Activated CD4-positive, alpha-beta T cell treated with anti-CD3 and anti-CD28 coated beads for 1 hour (primary cell): Measurements from ENCODE around the gene SMARCAL1.
"Not testable (repeated sequence)": the region's sequence is repeated elsewhere in the genome, so short reads cannot be mapped to it uniquely, and the experiment has no call there.

Experiments used
- DNase-seq: peaks from one replicate; pipeline ENCODE4 v3.0.0-alpha.2; 2020

SMARCAL1 gene

GRCh38 chr2:216412022-216412999 is at the start of gene SMARCAL1:
SMARCAL1 (plus strand) TSS chr2:216412484; CDS start chr2:216414705, 2,221 bp downstream.
- peak; percentile 98 for DNase-seq

GRCh38 chr2:216362730-216363129 is 49.6 kb upstream of the SMARCAL1 start:
- no peak for DNase-seq

GRCh38 chr2:216363221-216363620 is 49.1 kb upstream of the SMARCAL1 start:
- no peak for DNase-seq

- no peak for DNase-seq
These were observed 46.8 kb upstream of the SMARCAL1 start for GRCh38 chr2:216365518-216365917.

GRCh38 chr2:216366777-216367471 is 45.4 kb upstream of the SMARCAL1 start:
- DNase-seq: no peak

- DNase-seq: no peak
These were observed 42.5 kb upstream of the SMARCAL1 start for GRCh38 chr2:216369821-216370220.

GRCh38 chr2:216370961-216371712 is 41.1 kb upstream of the SMARCAL1 start:
- DNase-seq: no peak

GRCh38 chr2:216371721-216372702 is 40.3 kb upstream of the SMARCAL1 start, which contains the start of gene MARCHF4:
MARCHF4 (minus strand) TSS chr2:216372483; CDS start chr2:216370260, 2,223 bp downstream.
- DNase-seq: peak; percentile 50

- no peak for DNase-seq
These were observed 39.5 kb upstream of the SMARCAL1 start for GRCh38 chr2:216372761-216373291.

- DNase-seq: no peak
These were observed 38.4 kb upstream of the SMARCAL1 start for GRCh38 chr2:216373896-216374295.

GRCh38 chr2:216375286-216375685 is 37.0 kb upstream of the SMARCAL1 start:
- DNase-seq: no peak

- DNase-seq: no peak
These were observed 32.3 kb upstream of the SMARCAL1 start for GRCh38 chr2:216379977-216380376.

GRCh38 chr2:216384409-216384808 is 27.9 kb upstream of the SMARCAL1 start:
- not testable (repeated sequence) for DNase-seq

- no peak for DNase-seq
These were observed 26.8 kb upstream of the SMARCAL1 start for GRCh38 chr2:216385478-216385877.

GRCh38 chr2:216387262-216387661 is 25.0 kb upstream of the SMARCAL1 start:
- DNase-seq: no peak

GRCh38 chr2:216388046-216388884 is 24.0 kb upstream of the SMARCAL1 start:
- no peak for DNase-seq

GRCh38 chr2:216389570-216389969 is 22.7 kb upstream of the SMARCAL1 start:
- DNase-seq: no peak

- DNase-seq: no peak
These were observed 20.9 kb upstream of the SMARCAL1 start for GRCh38 chr2:216391401-216391800.

- no peak for DNase-seq
These were observed 20.2 kb upstream of the SMARCAL1 start for GRCh38 chr2:216392018-216392562.
